GM12801 (cell line): ENCODE data around the gene GMDS.

Source experiments
- TF ChIP-seq, protein P1 (sequence below): IDR thresholded peaks from one replicate; pipeline ENCODE4 v1.5.1; 2011; ENCODE audit warnings: control low read depth; ENCODE audit not compliant: insufficient read length; ENCODE audit errors: extremely low read depth

The GMDS gene

DNA sequence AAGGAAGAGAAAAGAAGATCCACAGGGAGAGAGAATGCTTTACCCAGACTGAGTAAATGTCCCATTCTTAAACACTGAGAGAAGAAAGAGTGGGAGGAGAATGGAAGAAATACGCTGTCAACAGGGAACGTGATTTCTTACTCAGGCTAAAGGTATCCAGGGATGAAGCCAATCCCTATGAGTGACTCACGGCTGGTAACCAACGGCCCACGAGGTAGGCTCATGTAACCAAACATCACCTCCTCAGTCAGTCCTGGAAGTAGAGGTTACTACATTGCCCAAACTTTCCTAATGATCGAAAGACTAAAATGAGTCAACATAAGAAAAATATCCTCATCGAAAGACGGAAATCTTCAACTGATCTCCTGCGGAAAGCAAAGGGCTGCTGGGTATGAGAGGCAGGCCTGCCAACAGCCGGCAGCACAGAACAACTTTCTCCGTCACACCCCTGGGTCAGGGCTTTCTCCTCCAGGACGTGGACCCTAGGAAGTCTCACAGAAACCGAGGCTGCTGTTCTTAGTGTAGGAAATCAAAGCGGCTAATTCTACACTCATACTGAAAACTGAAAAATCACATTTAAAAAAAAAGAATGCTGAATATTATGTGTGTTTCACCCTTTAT, 292.6 kb downstream of the GMDS start:
- TF ChIP-seq, protein P1, sequence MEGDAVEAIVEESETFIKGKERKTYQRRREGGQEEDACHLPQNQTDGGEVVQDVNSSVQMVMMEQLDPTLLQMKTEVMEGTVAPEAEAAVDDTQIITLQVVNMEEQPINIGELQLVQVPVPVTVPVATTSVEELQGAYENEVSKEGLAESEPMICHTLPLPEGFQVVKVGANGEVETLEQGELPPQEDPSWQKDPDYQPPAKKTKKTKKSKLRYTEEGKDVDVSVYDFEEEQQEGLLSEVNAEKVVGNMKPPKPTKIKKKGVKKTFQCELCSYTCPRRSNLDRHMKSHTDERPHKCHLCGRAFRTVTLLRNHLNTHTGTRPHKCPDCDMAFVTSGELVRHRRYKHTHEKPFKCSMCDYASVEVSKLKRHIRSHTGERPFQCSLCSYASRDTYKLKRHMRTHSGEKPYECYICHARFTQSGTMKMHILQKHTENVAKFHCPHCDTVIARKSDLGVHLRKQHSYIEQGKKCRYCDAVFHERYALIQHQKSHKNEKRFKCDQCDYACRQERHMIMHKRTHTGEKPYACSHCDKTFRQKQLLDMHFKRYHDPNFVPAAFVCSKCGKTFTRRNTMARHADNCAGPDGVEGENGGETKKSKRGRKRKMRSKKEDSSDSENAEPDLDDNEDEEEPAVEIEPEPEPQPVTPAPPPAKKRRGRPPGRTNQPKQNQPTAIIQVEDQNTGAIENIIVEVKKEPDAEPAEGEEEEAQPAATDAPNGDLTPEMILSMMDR, result no peak

DNA sequence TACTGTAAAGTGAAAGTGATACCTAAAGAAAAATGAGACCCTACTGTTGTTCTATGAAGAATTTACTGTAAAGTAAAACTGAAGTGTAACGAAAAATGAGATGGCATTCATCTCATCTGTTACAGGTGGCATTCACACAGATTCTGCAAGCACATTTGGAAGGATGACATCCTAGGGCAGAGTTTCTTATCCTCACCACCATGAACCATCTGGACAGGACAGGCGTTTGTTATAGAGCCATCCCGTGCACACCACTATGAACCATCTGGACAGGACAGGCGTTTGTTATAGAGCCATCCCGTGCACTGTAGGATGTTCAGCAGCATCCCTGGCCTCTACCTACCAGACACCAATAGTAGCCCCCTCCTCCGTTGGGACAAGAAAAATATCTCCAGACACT, 294.8 kb downstream of the GMDS start:
- TF ChIP-seq, protein P1, result no peak

DNA sequence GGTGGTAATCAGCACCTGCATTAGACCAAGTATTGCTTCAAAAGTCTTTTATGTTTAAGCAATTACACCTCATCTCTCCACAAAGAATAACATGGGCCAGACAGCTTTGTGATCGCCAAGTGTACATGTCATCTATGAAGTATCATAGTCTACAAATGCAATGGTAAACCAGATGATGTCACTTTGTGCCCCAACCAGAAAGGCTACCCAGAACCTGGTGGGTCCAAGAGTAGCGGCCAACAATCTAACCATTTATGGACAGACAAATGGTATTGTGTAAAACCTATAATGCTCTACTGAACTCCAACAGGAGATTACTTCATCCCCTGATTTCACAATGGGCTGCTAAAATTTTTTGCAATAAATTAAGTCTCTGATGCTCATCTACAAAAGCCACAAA, 295.9 kb downstream of the GMDS start:
- TF ChIP-seq, protein P1, result no peak

DNA sequence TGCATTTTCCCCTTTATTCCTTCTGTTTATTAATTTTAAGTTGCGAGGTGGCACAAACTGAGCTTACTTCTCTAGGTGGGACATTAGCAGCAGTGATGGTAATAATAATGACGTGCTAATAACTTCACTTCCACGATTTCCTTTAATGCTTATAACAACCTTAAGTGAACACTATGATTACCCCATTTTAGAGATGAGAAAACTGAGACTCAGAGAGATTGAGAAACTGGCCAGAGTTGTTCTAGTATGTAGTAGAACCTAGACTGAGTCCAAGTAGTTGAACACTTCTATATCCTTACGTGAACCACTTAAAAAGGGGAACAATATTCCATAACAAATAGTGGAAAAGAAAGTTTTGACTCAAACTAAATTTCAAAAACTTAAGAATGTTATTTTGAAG, 297.5 kb downstream of the GMDS start:
- TF ChIP-seq, protein P1, result no peak

DNA sequence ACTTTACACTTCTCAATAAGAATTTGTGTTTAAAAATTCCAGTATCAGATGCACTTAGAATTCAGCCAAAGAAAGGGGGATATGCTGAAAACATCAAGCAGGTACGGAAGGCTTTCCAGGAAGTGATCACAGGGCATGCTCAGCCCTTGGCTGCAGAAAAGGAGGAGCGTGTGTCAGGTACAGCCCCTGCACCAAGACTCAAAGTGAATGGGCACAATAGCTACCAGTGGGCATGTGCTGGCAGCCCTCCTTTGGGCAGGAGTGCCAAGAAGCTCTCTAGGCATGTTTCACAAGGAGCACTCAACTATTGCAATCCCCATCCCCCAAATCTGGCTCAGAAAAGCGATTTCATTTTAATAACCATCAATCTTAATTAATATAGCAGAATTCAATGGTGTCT, 298.8 kb downstream of the GMDS start:
- TF ChIP-seq, protein P1, result no peak

DNA sequence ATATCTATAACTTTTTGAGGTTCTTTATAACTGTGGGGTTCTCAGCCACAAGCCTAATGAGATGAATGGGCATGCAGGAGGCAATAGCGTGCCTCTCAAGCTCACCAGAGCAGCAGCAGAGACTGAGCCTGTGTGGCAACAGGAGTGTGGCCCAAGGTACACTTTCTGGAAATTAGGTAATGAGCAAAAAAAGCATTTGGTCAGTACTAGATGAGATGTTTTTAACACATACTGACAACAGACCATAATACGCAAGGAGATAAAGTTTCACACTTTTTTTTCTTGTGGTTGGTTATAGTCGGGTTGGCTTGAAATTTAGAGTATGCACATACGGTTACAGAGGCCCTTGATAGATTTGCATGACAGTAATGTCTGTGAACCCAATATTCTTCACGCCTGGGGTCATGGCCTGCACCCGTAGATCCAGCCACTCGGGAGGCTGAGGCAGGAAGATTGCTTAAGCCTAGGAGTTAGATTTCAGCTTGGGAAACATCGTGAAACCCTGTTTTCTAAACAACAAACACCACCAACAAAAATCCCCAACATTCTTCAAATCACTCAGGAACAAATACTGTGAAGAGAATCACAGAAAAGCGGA, 300.1 kb downstream of the GMDS start:
- TF ChIP-seq, protein P1, result no peak

DNA sequence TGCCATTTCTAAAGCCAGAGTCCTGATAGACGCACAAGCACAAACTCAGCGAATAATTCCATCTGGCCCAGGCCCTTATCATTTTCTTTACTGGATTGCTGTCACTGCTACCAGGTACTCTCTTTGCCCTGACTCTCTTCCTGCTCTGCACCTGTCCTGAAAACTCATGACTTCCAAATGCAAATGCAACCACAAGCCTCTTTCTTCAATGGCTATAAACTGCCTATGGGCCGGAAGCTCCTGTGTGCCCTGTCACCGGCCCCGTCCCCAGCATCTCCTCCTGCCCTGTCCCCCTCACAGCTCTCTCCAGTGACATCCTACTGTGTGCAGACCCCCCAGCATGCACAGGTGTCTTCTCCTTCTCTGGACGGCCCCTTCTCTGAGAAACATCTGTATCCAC, 302.6 kb downstream of the GMDS start:
- TF ChIP-seq, protein P1, result no peak
